ENCODE results near the gene CLDN34. TPM values are rescaled to one million over a fixed set of nuclear protein-coding genes. Genes with fewer than 3 reads are reported as not detected.
A peak's percentile ranks its signal among the peaks of the same experiment; 100 is the strongest.

Gene CLDN34
- total RNA-seq, 1 donor from 2014 or later = 0.33 TPM

DNA sequence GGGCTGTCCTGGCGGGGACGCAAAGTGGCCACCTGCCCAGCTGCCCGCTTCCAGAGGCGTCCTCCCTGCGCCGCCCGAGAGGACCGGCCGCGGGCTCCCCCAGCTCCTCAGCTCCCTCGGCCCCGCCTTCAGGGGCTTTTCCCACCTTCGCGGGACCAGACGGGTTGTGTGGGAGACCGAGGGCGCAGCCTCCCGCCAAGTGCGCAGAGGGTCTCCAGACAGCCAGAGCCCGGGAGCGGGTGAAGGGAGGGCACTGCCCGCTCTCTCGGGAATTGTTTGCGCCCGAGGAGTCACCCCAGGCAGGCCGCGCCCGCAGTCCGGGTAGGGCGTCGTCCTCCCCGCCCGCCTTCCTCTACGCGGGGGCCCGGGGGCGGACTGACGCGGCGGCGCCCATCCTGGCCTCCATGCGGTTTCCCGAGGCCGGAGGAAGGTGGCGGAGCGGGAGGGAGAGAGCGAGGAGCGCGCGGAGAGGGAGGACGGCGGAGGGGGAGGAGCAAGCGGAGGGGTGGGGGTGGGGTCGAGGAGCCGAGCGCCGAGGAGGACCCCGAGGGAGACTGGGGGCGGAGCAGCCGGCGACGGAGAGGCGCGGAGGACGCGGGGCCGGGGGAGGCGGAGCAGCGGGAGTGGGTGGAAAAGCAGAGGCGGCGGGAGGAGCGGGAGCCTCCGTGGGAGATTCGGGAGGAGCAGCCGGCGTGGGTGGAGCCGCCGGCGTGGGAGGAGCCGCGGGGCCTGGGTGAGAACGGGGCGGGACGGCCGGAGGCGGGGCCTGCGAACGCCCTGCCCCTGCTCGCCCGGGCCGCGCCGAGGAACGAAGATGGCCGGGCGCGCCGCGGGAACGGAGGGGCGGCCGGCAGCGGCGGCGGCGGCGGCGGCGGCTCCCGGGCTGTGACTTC, 47.5 kb downstream of the CLDN34 start:
- peak; percentile 67 for DNase-seq (ENCODE audit: low read depth, low spot score)
- Mint-ChIP-seq H3K36me3 (ENCODE audit: low read depth) (no peaks in the 10 kb centered on the region), H3K9me3 (no peaks in the 10 kb centered on the region), H3K4me1 (peaks cover 41% of the 10 kb centered on the region), H3K27me3 (ENCODE audit: low read depth) (no peaks in the 10 kb centered on the region), H3K27ac (ENCODE audit: unreplicated experiment) (no peak overlapping the region), H3K4me3 (peak overlapping the region; percentile 47)
- TF ChIP-seq, protein P1, sequence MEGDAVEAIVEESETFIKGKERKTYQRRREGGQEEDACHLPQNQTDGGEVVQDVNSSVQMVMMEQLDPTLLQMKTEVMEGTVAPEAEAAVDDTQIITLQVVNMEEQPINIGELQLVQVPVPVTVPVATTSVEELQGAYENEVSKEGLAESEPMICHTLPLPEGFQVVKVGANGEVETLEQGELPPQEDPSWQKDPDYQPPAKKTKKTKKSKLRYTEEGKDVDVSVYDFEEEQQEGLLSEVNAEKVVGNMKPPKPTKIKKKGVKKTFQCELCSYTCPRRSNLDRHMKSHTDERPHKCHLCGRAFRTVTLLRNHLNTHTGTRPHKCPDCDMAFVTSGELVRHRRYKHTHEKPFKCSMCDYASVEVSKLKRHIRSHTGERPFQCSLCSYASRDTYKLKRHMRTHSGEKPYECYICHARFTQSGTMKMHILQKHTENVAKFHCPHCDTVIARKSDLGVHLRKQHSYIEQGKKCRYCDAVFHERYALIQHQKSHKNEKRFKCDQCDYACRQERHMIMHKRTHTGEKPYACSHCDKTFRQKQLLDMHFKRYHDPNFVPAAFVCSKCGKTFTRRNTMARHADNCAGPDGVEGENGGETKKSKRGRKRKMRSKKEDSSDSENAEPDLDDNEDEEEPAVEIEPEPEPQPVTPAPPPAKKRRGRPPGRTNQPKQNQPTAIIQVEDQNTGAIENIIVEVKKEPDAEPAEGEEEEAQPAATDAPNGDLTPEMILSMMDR (conservative IDR thresholded peaks at IDR 0.05) = no peak

- TF ChIP-seq, protein P1 (conservative IDR thresholded peaks at IDR 0.05) = no peak
- Mint-ChIP-seq H3K4me3 (no peak overlapping the region), H3K27me3 (ENCODE audit: low read depth) (no peaks in the 10 kb centered on the region), H3K9me3 (no peaks in the 10 kb centered on the region), H3K27ac (ENCODE audit: unreplicated experiment) (no peak overlapping the region), H3K36me3 (ENCODE audit: low read depth) (no peaks in the 10 kb centered on the region), H3K4me1 (peaks cover 40% of the 10 kb centered on the region)
- no peak for DNase-seq (ENCODE audit: low read depth, low spot score)
Measured at GRCh38 chrX:10015355-10015722, 48.2 kb downstream of the CLDN34 start.

- peak overlapping the region; percentile 76 for H3K4me3 Mint-ChIP-seq
- H3K9me3 Mint-ChIP-seq = no peaks in the 10 kb centered on the region
- peak overlapping the region; percentile 62 for H3K27ac Mint-ChIP-seq (ENCODE audit: unreplicated experiment)
Measured at GRCh38 chrX:10015723-10016518, 48.8 kb downstream of the CLDN34 start.

DNA sequence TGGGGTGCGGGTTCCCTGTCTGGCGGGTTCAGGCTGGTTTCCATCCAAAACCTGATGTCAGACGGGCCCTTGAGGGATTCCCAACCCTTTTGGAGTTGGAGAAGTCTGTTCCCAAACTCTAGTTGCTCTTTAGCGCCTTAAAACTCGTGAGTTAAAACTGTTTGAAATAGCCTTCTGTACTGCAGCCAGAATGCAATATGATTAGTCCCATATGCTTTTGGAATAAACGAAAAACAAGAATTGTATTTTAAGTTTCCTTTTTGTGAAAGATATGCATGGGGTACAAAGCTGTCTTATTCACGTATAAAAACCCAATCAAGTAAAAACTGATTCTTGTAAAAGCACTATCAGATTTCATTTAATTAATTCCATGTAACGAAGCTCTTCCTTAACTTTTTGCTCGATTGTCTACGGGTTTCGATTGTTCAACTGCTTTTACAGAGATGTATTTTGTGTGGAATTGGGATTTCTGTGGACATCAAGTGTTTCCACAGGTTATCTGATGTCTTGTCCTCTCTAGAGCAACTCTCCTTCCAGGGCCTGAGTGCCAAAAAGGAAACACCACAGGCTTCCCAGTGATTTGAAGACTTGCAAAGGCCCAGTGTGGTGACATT, 49.5 kb downstream of the CLDN34 start:
- Mint-ChIP-seq H3K4me1 (peaks cover 27% of the 10 kb centered on the region), H3K4me3 (peak overlapping the region; percentile 76), H3K27ac (ENCODE audit: unreplicated experiment) (peak overlapping the region; percentile 62), H3K9me3 (no peaks in the 10 kb centered on the region), H3K27me3 (ENCODE audit: low read depth) (no peaks in the 10 kb centered on the region), H3K36me3 (ENCODE audit: low read depth) (no peaks in the 10 kb centered on the region)
- TF ChIP-seq, protein P1 (conservative IDR thresholded peaks at IDR 0.05) = no peak
- no peak for DNase-seq (ENCODE audit: low read depth, low spot score)

More at GRCh38 chrX:10015723-10016518, 48.8 kb downstream of the CLDN34 start:
- TF ChIP-seq, protein P1 (conservative IDR thresholded peaks at IDR 0.05) = no peak
- Mint-ChIP-seq H3K4me1 (peaks cover 34% of the 10 kb centered on the region), H3K36me3 (ENCODE audit: low read depth) (no peaks in the 10 kb centered on the region), H3K27me3 (ENCODE audit: low read depth) (no peaks in the 10 kb centered on the region)
- DNase-seq (ENCODE audit: low read depth, low spot score) = peak; percentile 10

DNA sequence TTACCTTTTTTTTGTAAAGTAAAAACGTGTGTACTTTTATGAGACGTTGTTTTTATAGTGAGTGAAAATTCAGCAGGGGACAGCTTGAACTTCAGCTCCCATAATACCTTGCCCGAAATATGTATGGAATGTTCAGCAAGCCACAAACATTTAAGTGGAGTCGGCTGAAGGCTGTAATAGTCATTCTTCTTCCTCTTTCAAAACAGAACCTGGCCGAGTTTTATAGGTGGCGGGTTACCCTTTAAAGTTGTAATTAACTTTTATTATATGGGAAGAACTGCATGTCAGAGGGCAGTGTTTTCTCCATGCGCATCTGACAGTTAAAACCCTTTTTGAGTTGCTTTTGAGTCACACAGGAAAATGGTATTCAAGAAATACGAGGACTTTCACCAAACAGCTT, 50.7 kb downstream of the CLDN34 start:
- peaks cover 22% of the 10 kb centered on the region for H3K4me1 Mint-ChIP-seq
- TF ChIP-seq, protein P1 (conservative IDR thresholded peaks at IDR 0.05) = no peak
- no peak for DNase-seq (ENCODE audit: low read depth, low spot score)
- no peaks in the 10 kb centered on the region for H3K27me3 Mint-ChIP-seq (ENCODE audit: low read depth)
- H3K4me3 Mint-ChIP-seq = peak overlapping the region; percentile 62
- peaks cover 3% of the 10 kb centered on the region for H3K9me3 Mint-ChIP-seq
- H3K27ac Mint-ChIP-seq (ENCODE audit: unreplicated experiment) = no peak overlapping the region
- no peaks in the 10 kb centered on the region for H3K36me3 Mint-ChIP-seq (ENCODE audit: low read depth)
